HepG2 (cell line): Measurements from ENCODE around the gene EPHX1. TPM values are rescaled to one million over a fixed set of nuclear protein-coding genes. Genes with fewer than 3 reads are reported as not detected.

ENCODE experiments used
- CBX2 ChIP-seq, 2 experiments: fragments of 200-600 bp in 1 of 2; sonication (generic); formaldehyde crosslinking in 1 of 2; IDR thresholded peaks; 2 replicates each; pipeline versions ENCODE4 v1.7.0 to v1.8.1; 2018 to 2022; ENCODE audit warnings: low read depth in 2 of 2, low read length in 1 of 2, mild to moderate bottlenecking in 1 of 2, missing genetic modification reagents in 1 of 2
- GFI1 ChIP-seq: sonication (generic); formaldehyde crosslinking; IDR thresholded peaks from 2 replicates; pipeline ENCODE4 v1.5.0; 2020; ENCODE audit warnings: missing genetic modification reagents, mild to moderate bottlenecking, borderline replicate concordance
- HMGXB3 ChIP-seq: sonication (generic); formaldehyde crosslinking; IDR thresholded peaks from 2 replicates; pipeline ENCODE4 v1.4.0; 2020; ENCODE audit warnings: missing genetic modification reagents, borderline replicate concordance
- MLLT10 ChIP-seq: sonication (generic); formaldehyde crosslinking; IDR thresholded peaks from 2 replicates; pipeline ENCODE4 v1.4.0; 2020; ENCODE audit warnings: missing genetic modification reagents
- STAT6 ChIP-seq: sonication (generic); formaldehyde crosslinking; IDR thresholded peaks from 2 replicates; pipeline ENCODE4 v1.4.0; 2020; ENCODE audit warnings: missing genetic modification reagents, mild to moderate bottlenecking, borderline replicate concordance
- ZNF670 ChIP-seq: sonication (generic); formaldehyde crosslinking; IDR thresholded peaks from 2 replicates; pipeline ENCODE4 v1.8.0; 2022; ENCODE audit warnings: mild to moderate bottlenecking, missing genetic modification reagents, borderline replicate concordance
- ZNF674 ChIP-seq: sonication (generic); formaldehyde crosslinking; IDR thresholded peaks from 2 replicates; pipeline ENCODE4 v1.5.0; 2020; ENCODE audit warnings: low read depth, mild to moderate bottlenecking, missing genetic modification reagents
- ZNF710 ChIP-seq: sonication (generic); formaldehyde crosslinking; IDR thresholded peaks from 2 replicates; pipeline ENCODE4 v1.5.0; 2020; ENCODE audit warnings: mild to moderate bottlenecking, missing genetic modification reagents, borderline replicate concordance
- polyA plus RNA-seq, 8 experiments: library from polyadenylated mRNA; depleted of rRNA in 3 of 8; stranded (reverse) in 7 of 8; unstranded in 1 of 8; fragments of >200 nt; fragmentation: Illumina TruSeq in 4 of 8; extraction: Trizol in 4 of 8; gene quantifications; 2 replicates each; pipeline versions ENCODE4 v1.2.1 to v1.2.3, GENCODE V29; 2011 to 2016; ENCODE audit warnings: low read depth in 4 of 8, missing spikeins in 1 of 8, mixed read lengths in 1 of 8; ENCODE audit not compliant: insufficient read depth in 1 of 8
- total RNA-seq, 5 experiments: library from RNA; depleted of rRNA; stranded (reverse); fragments of >200 nt; fragmentation: Illumina TruSeq; extraction: Trizol; gene quantifications; 2 replicates each; pipeline ENCODE4 v1.2.3, GENCODE V29; 2016; ENCODE audit warnings: low read depth in 1 of 5
- TF ChIP-seq, protein P1 (sequence below): sonication (generic); formaldehyde crosslinking; IDR thresholded peaks from 2 replicates; pipeline ENCODE4 v1.5.1; 2020; ENCODE audit warnings: mild to moderate bottlenecking, missing genetic modification reagents, moderate library complexity

EPHX1 gene
- total and polyA plus RNA-seq, 2 of the 13 experiments (the other 11 are each of a cell fraction or from before 2014, with no cell fraction given) = 27.7 to 36.5 TPM

DNA sequence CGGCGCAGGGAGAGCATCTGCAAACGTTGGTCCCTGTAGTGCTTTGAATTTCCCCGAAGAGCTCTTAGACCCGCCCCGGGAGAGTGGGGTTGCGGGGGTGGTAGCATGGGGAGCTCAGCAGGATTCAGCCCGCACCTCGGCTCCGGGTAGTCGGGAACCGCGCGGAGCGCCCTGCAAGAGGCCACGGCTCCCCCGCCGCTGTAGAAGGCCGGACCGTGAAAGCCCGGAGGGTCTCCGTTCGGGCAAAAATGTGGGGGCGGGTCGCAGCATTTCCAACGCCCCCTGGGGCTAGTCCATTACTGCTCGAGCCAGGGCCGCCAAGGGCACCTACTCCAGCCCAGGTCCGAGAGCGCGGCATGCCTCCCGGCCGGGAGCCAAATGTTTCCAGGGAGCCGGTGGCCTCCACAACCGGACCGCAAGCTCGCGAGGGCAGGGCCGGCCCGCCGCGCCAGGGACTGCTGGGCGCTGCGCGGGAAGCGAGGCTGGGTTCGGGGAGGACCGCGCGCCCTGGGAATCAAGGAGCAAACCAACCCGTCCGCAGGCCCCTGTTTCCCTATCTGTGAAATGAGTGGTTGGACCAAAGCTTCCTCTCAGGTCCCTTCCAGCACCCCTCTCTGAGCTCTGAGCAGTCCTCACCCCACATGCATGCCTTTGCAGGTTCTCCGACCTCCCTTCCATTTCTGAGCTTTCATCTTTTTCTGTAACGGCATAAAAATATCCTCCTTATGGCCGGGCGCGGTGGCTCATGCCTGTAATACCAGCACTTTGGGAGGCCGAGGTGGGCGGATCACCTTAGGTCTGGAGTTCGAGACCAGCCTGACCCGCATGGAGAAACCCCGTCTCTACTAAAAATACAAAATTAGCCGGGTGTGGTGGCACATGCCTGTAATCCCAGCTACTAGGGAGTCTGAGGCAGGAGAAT is 73.0 kb downstream of the EPHX1 start (continued):
- TF ChIP-seq, protein P1, sequence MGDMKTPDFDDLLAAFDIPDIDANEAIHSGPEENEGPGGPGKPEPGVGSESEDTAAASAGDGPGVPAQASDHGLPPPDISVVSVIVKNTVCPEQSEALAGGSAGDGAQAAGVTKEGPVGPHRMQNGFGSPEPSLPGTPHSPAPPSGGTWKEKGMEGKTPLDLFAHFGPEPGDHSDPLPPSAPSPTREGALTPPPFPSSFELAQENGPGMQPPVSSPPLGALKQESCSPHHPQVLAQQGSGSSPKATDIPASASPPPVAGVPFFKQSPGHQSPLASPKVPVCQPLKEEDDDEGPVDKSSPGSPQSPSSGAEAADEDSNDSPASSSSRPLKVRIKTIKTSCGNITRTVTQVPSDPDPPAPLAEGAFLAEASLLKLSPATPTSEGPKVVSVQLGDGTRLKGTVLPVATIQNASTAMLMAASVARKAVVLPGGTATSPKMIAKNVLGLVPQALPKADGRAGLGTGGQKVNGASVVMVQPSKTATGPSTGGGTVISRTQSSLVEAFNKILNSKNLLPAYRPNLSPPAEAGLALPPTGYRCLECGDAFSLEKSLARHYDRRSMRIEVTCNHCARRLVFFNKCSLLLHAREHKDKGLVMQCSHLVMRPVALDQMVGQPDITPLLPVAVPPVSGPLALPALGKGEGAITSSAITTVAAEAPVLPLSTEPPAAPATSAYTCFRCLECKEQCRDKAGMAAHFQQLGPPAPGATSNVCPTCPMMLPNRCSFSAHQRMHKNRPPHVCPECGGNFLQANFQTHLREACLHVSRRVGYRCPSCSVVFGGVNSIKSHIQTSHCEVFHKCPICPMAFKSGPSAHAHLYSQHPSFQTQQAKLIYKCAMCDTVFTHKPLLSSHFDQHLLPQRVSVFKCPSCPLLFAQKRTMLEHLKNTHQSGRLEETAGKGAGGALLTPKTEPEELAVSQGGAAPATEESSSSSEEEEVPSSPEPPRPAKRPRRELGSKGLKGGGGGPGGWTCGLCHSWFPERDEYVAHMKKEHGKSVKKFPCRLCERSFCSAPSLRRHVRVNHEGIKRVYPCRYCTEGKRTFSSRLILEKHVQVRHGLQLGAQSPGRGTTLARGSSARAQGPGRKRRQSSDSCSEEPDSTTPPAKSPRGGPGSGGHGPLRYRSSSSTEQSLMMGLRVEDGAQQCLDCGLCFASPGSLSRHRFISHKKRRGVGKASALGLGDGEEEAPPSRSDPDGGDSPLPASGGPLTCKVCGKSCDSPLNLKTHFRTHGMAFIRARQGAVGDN (CRISPR knock-in tag) = peak; percentile 72
- TF ChIP-seq ZNF674 (CRISPR knock-in tag) (peak; percentile 16; the same call in 1 of the 2 replicates), GFI1 (CRISPR knock-in tag) (peak; percentile 65), STAT6 (CRISPR knock-in tag) (no peak), MLLT10 (CRISPR knock-in tag) (no peak), ZNF710 (CRISPR knock-in tag) (no peak), ZNF670 (CRISPR knock-in tag) (peak; percentile 57; the same call in 1 of the 2 replicates), CBX2 (IDR thresholded peaks at IDR 0.05; ENCODE audit: low read depth, low read length) (no peak), CBX2 (CRISPR knock-in tag; IDR thresholded peaks at IDR 0.05; ENCODE audit: low read depth) (no peak), HMGXB3 (CRISPR knock-in tag) (no peak)
